IMR-90 (cell line): ENCODE measurements around the gene RBPJL.

Experiments
- BHLHE40 ChIP-seq: fragments of 150-350 bp; IDR thresholded peaks from 2 replicates; pipeline ENCODE4 v1.6.1; 2016; ENCODE audit warnings: mild to moderate bottlenecking, low read depth, low read length
- CEBPB ChIP-seq: IDR thresholded peaks from 2 replicates; pipeline ENCODE4 v1.6.1; 2012; ENCODE audit warnings: low read depth, low read length, improper control_type of control experiment
- CTCF ChIP-seq: conservative IDR thresholded peaks from 2 replicates; pipeline ENCODE4 v1.5.1; 2012; ENCODE audit warnings: mild to moderate bottlenecking, low read depth, low read length, improper control_type of control experiment
- MAFK ChIP-seq: IDR thresholded peaks from 2 replicates; pipeline ENCODE4 v1.6.1; 2012; ENCODE audit warnings: low read depth, low read length, improper control_type of control experiment
- MAZ ChIP-seq: IDR thresholded peaks from 2 replicates; pipeline ENCODE4 v1.6.1; 2012; ENCODE audit warnings: low read depth, mild to moderate bottlenecking, low read length, improper control_type of control experiment, moderate library complexity, borderline replicate concordance
- MXI1 ChIP-seq: IDR thresholded peaks from 2 replicates; pipeline ENCODE4 v1.6.1; 2012; ENCODE audit warnings: low read depth, mild to moderate bottlenecking, low read length, moderate library complexity, borderline replicate concordance
- POLR2A ChIP-seq: IDR thresholded peaks from 2 replicates; pipeline ENCODE4 v1.6.1; 2012; ENCODE audit warnings: mild to moderate bottlenecking, low read depth, low read length
- RAD21 ChIP-seq: IDR thresholded peaks from 2 replicates; pipeline ENCODE4 v1.6.1; 2012; ENCODE audit warnings: low read length, improper control_type of control experiment
- TF ChIP-seq, protein P1 (sequence below): fragments of 150-350 bp; IDR thresholded peaks from 2 replicates; pipeline ENCODE4 v1.6.1; 2016; ENCODE audit warnings: low read depth, mild to moderate bottlenecking, low read length, moderate library complexity, borderline replicate concordance

- no peak for TF ChIP-seq RAD21
- no peak for TF ChIP-seq CTCF
- no peak for TF ChIP-seq MXI1
- TF ChIP-seq MAZ, result no peak
- no peak for TF ChIP-seq POLR2A
- no peak for TF ChIP-seq CEBPB
- no peak for TF ChIP-seq BHLHE40
- no peak for TF ChIP-seq MAFK
- TF ChIP-seq, protein P1, sequence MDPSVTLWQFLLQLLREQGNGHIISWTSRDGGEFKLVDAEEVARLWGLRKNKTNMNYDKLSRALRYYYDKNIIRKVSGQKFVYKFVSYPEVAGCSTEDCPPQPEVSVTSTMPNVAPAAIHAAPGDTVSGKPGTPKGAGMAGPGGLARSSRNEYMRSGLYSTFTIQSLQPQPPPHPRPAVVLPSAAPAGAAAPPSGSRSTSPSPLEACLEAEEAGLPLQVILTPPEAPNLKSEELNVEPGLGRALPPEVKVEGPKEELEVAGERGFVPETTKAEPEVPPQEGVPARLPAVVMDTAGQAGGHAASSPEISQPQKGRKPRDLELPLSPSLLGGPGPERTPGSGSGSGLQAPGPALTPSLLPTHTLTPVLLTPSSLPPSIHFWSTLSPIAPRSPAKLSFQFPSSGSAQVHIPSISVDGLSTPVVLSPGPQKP, result no peak
Observed at GRCh38 chr20:45258664-45259063, 48.0 kb upstream of the RBPJL start.
